Stimulated activated CD8-positive, alpha-beta memory T cell treated with anti-CD3 and anti-CD28 coated beads, Interleukin-7, amount 100 ng/mL, for 24 hours (primary cell): ENCODE data around the gene DKK1.

Experiments
- DNase-seq: peaks from one replicate; pipeline ENCODE4 v3.0.0-alpha.2; 2020; ENCODE audit warnings: low read depth

Gene DKK1

DNA sequence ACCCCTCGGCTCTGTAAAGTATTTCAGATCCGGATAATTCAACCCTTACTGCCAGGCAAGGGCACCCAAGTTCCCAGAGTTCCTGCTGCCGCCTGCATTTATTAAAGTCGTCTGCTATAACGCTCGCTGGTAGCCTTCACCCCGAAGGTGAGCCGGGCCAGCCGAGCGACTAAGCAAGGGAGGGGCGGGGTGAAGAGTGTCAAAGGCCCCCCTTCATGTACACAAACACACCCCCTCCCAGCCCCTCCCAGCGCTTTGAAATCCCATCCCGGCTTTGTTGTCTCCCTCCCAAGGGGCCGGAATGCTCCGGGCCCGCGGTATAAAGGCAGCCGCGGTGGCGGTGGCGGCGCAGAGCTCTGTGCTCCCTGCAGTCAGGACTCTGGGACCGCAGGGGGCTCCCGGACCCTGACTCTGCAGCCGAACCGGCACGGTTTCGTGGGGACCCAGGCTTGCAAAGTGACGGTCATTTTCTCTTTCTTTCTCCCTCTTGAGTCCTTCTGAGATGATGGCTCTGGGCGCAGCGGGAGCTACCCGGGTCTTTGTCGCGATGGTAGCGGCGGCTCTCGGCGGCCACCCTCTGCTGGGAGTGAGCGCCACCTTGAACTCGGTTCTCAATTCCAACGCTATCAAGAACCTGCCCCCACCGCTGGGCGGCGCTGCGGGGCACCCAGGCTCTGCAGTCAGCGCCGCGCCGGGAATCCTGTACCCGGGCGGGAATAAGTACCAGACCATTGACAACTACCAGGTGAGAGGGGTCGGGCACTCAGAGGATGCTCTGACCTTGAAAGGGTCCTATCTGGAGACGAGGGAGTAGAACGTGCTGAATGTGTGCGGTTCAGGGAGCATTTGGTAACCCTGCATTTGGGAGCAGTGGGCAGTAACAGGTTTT lies at the start of gene DKK1:
Gene DKK1 (plus strand): TSS at position 349 of the 889 bp plus-strand sequence. CDS start 154 bp downstream, at position 503.
- no peak for DNase-seq

DNA sequence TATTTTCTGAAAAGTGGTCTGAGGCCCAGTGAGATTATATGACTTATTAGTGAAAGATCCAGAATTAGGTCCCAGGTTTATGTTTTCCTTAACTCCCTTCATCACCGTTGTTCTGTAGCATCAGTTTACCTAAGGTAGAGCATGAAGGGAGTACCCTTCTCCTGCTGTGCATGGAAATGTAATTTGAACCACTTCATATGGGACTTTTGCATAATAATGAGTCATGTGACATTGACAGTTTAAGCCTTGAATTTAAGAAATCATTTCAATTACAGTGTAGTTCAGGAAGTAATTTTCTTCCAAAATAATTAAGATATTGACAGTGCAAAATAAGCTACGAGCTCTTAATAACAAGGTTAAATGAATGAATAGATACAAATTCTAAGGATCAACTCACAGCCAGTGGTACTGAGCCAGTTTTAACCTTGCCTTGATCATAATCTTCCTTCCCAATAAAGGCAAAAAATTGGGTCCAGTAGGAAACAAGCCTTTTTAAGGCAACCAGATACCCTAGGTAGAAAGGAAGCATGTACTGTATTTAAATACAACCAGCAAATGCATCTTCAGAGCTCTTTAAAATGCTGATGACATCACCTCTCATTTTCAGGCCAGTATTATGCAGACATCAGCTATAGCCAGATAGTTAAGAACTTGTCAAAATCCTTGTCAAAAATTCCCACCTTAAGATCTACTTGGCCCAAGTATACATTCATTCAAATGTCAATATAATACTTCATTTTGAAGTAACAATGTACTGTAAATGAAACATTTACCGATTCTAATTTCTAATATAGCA lies 48.8 kb upstream of the DKK1 start:
- no peak for DNase-seq

DNA sequence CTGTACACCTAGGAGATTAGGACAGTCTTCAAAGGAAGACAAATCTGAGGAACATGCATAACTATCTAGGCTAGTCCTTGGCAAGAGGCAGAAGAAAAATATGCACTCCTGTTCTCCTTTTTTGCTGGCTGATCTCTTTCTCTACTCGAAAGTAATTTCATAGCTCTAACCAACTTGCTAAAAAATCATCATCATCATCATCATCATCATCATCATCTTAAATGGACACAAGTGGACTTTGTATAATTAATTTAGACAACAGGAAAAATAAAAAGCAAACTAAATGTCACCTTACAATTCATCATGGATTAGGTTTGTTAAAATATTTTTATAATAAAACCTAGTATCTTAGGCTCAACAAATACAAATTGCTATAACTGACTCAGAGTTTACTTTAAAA lies 47.2 kb upstream of the DKK1 start:
- DNase-seq: no peak

DNA sequence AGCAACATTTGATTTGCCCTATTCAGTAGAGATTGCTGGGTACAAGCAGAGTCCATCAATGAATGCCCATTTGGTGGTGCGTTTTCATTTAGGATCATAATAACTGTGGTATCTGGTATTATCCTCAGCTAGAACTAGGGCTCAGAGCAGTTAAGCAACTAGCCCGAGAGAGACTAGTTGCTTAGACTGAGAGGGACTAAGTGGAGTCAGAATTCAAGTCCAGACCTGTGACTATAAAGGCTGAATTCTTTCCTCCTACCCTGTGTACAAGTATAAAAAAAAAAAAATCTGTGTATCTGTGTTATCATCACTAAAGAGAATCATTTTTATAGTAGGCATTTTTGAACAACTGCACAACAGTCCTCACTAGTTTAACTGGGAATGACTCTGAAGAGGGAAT lies 45.3 kb upstream of the DKK1 start:
- no peak for DNase-seq

DNA sequence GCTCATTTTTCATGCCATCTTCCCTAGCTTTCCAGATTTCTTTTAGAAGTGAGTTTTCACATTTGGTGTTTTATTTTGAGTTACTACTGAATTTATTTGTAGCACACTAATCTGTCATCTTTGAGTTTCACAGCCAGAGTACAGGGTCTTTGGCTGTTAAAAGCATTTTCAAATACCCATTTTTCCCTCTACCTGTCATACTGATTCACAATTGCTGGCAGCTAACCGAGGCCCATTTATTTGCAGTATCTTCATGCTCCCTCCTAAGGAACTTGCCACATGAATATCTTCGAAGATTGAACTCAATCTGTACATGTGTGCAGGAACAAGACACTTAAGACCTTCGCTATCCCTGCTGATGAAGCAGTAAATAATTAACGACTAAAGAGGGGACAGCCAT lies 44.8 kb upstream of the DKK1 start:
- no peak for DNase-seq

- DNase-seq: no peak
Observed at GRCh38 chr10:52276163-52276562, 37.9 kb upstream of the DKK1 start.

- DNase-seq: no peak
Observed at GRCh38 chr10:52276986-52277385, 37.1 kb upstream of the DKK1 start.

DNA sequence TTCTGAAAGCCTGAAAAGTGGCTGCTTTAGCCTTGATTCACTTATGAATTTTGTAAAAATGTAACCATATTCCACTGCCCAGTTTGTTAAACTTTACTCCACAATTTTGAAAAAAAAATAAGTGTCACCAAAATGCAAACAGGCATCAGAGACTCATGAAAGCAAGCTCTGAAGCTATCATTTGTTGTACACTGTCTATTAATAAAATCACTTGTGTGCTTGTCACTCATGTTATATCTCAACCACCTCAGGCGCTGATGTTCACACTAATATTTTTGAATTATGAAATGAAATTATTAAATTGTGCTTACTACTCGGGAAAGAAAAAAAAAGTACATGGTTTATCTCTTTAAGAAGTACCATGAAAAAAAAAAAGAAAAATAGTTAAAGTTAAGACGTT lies 34.5 kb upstream of the DKK1 start:
- no peak for DNase-seq

DNA sequence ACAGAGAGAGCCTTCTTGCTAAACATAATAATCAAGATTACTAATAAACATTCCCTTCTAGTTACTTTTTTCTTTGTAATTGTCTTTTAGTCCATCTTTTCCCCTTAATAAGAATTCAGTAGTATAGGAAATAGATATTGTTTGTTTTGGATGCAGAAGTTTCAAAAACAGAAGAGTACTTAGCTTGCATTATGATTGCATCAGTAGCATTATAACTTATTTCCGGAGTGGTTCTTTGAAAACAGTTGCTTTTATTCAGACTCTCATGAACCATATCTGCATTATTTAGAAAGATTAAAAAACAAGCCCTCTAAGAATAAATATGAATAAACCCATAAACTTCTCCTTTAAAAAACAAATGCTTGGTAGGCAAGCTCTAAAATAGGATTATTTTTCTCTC lies 34.0 kb upstream of the DKK1 start:
- DNase-seq: no peak

DNA sequence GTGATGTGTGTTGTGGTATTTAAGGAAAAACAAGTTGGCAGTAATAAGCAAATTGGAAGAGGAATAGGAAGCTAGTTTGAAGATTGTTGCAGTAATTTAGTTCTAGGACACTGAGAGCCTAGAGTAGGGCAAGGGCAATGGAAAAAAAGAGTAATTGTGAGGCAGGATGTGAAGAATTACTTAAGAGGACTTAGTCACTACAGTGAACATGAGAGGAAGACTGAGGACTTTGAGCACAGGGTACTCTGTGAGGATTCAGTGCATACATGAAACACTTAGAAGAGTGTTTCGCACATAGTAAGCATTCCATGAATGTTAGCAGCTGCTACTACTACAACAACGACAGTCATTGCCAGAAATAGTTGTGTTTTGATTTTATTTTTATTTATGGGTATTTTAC lies 30.9 kb upstream of the DKK1 start:
- DNase-seq: no peak

- DNase-seq: no peak
Observed at GRCh38 chr10:52284416-52285013, 29.6 kb upstream of the DKK1 start.

GRCh38 chr10:52287866-52288265 lies 26.2 kb upstream of the DKK1 start:
- no peak for DNase-seq

DNA sequence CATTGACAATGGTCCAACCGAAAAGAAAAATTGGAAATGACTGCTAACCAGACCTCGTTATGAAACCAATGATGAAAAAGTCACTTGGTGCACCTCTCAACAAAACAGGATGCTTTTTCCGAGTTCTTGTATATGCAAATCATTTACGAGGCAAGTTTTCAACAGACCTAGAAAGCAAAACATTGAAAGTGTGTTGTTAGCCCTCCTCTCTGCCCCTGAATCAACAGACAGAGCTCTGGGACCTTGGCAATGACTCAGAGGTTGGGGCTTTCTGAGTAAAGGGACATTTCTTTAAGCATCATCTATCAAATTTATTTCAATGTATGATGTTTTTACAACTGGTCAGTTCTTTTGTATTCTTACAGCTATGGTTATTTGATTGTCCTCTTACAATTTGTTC lies 16.3 kb upstream of the DKK1 start:
- DNase-seq: no peak

GRCh38 chr10:52300599-52301277 lies 13.3 kb upstream of the DKK1 start:
- DNase-seq: no peak

DNA sequence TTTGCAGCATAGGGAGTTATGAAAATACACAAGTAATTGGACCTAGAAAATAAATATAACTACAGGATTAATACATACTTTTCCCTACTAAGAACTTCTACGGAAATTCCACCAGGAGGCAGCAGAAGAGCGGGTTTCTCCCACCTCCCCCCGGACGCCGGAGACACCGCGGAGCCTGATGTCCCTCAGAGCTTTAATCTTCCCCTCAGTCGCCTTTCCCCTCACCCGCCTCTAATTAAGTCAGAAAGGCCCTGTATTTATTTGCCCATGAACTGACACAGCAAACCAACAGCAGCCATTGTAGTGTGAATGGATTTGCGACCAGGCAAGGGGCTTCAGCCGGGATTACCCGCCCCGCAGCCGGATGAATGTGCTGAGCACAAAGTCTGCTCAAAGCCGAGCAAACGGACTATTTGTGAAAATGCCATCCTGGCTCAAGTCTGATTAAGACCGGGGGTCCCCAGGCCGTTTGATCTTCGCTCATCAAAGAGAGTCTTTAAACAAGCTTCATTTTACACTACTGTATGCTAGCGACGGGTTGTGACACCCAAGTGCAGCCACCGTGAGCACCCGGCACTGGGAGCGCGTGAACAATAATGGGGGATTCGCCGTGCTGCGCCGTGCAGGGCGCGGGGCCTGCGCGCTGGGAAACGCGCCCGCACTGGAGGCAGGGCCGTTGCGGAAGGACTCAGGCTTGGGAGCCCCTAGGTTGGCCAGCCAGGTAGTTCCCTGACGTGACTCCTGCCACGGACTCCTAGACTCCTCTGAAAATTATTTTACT lies 5.6 kb upstream of the DKK1 start:
- DNase-seq: no peak

- DNase-seq: no peak
Observed at GRCh38 chr10:52312942-52313255, 1.2 kb upstream of the DKK1 start.

GRCh38 chr10:52313256-52313932 lies 687 bp upstream of the DKK1 start:
- no peak for DNase-seq

- DNase-seq: no peak
Observed at GRCh38 chr10:52314822-52315552, 906 bp downstream of the DKK1 start.

DNA sequence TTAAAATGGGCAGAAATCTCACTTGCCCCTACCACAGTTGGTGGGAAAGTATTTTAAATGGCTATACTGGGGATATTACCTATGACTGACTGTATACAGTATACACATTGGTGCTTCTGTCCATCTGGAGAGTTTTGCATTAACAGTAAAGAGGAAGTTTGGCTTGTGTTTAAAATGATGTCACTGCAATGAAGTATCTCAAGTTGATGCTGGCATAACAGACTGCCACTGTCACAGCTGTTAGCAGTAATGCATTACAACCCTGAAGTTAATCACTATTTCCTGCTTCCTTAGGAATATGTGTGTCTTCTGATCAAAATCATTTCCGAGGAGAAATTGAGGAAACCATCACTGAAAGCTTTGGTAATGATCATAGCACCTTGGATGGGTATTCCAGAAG lies 1.9 kb downstream of the DKK1 start:
- no peak for DNase-seq

- no peak for DNase-seq
Observed at GRCh38 chr10:52316500-52316899, 2.4 kb downstream of the DKK1 start.
